Measurements from ENCODE around the gene MYO6.

GRCh38 chr6:75940564-75940963 is 191.5 kb downstream of the MYO6 start:
- TF ChIP-seq, protein P1, sequence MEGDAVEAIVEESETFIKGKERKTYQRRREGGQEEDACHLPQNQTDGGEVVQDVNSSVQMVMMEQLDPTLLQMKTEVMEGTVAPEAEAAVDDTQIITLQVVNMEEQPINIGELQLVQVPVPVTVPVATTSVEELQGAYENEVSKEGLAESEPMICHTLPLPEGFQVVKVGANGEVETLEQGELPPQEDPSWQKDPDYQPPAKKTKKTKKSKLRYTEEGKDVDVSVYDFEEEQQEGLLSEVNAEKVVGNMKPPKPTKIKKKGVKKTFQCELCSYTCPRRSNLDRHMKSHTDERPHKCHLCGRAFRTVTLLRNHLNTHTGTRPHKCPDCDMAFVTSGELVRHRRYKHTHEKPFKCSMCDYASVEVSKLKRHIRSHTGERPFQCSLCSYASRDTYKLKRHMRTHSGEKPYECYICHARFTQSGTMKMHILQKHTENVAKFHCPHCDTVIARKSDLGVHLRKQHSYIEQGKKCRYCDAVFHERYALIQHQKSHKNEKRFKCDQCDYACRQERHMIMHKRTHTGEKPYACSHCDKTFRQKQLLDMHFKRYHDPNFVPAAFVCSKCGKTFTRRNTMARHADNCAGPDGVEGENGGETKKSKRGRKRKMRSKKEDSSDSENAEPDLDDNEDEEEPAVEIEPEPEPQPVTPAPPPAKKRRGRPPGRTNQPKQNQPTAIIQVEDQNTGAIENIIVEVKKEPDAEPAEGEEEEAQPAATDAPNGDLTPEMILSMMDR (conservative IDR thresholded peaks at IDR 0.05; ENCODE audit: low read length) = no peak
- TF ChIP-seq EZH2phosphoT487 (IDR thresholded peaks at IDR 0.05; ENCODE audit: borderline replicate concordance, low read depth, low read length) = no peak

All from OCI-LY7 (cell line).